Measurements from ENCODE around the gene MAML3.

The MAML3 gene

DNA sequence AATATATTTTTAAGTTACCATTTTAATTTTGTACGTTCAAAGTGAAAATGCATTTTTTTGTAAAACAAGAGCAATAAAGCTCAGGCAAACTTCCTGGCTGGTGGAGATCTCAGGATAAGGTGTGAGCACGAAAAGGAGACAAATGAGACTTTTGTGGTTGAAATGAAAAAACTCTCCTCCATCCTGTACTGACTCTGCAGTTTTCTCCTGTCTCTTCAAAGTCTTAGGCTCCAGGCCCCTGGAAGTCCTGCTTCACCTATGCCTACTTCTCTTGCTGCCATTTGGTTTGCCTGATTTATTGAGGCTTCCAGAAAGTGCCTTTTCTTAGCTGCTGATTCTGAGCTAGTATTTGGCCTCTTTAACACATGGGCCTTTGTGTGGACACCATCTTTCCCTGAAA is 77.7 kb downstream of the MAML3 start:
- DNase-seq (ENCODE audit: low read depth in 3 of 3), result no peak

DNA sequence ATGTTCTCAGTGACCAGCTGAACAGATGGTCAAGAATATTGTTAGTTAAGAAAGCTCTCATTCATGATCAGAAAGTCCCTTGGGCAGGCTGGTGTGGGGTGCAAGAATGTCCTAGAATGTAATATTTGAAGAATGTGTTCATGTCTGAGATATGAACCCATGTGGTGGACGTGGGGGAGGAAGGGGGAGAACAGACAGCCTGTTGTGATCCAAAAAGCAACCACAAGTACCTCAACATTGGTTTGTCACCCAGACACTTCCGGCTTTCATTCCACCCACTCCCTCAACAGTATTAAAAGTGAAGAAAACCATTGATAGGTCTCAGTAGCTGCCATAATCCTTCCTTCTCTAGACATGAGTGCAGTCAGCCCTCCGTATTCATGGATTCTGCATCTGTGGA is 82.2 kb downstream of the MAML3 start:
- peak in 2 of 3 experiments; percentile 19 to 50 for DNase-seq (ENCODE audit: low read depth in 3 of 3)

DNA sequence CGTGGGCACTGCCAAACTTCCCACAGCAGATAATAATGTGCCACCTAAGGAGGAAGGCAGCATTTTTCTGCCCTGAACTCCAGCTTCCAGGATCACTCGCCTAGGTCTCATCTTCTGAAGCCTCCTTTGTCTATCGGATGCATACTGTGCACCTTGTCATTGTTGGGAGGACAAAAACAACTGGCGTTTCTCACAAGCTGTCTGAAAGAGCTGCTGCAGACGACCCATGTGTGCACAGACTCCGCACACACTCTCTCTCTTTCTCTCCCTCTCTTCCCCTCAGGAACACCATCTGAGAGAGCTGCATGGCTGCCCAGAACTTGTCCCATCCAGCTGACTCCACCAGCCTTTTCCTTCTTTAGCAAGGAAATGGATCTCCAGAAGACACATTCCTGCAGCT is 83.0 kb downstream of the MAML3 start:
- no peak for DNase-seq (ENCODE audit: low read depth in 3 of 3)

DNA sequence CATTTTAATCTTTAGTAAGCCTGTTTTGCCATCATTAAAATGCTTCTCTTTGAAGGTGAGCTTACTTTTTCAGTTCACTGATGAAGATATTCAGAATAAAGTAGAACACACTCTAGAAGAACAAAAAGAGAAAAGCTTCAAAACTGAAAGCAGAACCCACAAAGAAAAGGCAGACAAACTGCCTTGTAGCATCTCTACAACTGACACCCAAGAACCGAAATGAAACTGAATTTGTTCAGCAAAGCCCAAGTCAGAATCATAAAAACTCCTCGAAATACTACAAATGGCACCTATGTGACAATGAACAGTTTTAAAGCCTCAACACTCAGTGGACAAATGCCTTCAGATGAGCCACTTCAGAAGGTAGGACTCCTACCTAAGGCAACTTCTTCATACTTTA is 83.6 kb downstream of the MAML3 start:
- no peak for DNase-seq (ENCODE audit: low read depth in 3 of 3)

DNA sequence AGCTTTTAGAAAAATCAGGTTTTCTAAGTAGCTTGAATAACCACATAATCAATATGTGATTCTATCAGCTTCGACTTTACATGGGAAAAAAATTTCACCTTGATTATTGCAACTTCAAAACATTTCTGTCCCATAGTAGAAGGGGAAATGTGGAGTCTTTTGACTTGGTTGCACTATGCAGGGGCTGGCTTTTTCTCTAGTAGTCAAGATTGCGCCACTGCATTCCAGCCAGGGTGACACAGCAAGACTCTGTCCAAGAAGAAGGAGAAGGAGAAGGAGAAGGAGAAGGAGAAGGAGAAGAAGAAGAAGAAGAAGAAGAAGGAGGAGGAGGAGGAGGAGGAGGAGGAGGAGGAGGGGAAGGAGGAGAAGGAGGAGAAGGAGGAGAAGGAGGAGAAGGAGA is 84.9 kb downstream of the MAML3 start:
- DNase-seq (ENCODE audit: low read depth in 3 of 3), result no peak

DNA sequence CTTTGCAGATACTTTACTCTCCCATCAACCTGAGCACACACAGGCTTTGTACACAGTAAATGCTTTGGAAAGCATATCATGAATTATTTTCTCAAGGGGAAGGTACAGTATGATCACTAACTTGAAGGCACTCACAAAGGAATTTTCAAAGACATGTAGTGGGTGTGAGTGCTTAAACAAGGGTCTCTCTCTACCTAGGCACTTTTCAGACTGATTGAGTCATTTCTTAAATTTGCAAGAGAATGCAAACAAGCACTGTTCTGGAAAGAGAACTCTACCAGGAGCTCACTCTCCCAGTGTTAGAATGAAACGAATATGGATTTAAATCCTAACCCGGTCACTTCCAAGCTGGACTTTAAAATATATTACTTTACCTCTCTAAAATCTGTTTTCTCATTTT is 85.7 kb downstream of the MAML3 start:
- DNase-seq (ENCODE audit: low read depth in 3 of 3), result no peak

DNA sequence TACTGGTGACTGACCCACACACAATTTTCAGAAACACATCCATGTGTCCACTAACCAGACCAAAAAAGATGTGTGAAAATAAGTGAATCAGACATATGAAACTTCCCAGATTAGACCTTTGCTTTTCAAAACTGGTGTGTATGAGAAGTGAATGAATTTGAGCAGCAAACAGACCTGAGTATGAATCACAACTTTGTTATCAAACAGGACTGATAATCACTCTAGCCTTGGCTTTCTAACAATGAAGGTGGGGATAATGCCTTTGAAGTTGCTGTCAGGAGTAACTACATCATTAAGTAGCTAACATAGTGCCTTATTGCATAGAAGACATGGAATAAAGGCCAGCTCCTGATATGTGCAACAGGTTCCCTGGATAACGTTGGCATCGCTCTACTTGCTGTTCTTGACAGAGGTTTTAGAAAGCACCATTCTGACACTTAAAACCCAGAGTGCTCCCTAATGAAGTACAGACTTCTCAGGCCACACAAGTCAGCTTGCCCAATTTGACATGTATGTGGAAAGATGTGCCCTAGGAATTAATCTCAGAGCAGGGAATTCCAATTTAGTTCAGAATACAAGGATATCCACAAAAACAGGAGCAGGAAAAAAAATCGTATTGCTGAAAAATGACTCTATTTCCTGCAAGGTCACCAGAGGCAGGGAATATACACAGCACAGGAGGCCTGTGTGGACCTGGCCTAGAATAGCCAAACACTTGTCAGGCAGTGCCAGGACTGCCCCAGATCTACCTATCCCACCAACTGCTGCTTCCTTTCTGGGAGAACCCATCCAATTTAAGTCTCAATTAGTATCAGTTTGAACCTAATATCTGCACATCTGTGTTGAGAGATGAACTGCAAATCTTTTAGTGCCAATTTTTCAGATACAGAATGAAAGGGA is 87.7 kb downstream of the MAML3 start:
- DNase-seq (ENCODE audit: low read depth in 3 of 3), result no peak

DNA sequence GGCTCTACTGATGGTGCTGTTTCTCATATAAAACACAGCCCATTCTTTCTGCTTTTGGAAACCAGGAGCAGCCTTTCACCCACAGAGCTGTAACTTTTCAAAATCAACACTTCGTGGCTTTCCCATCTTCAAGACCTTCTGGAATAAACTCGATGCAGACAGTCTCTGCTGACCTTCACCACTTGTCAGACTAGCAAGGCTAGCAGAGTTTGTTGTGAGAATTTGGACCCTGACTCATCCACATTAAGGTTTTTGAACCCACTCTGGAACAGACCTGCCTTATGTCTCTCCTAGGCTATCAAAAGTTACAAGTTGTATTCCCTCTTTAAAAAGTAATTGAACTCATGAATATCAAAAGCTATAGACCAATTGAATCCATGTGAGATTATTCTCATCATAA is 88.6 kb downstream of the MAML3 start:
- no peak for DNase-seq (ENCODE audit: low read depth in 3 of 3)

DNA sequence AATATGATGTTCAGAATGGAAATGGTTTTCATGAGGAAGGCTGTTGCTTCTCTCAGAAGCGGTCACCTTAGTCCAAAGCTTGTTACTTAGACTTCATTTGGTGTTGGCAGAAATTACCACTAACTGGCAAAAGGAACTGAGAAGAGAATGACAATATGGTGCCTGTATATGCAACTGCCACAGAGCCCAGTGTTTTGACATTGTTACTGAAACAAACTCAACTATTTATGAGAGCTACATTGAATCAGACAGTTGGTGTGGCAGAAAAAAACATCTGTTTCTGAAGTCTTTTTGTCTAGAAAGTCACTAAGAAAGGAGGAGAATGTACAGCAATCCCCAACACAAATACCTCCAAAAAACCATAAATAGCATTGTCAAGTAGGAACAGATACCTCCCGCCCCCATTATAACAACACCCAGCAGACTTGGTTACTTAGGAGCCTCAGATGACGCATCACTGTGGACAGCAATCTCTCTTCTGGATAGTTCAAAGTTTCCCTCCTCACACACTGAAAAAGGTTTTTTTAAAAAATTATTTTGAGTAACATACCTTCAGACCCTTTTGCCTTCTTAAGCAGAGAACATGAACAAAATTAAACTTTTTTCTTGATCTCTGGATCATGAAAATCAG is 92.2 kb downstream of the MAML3 start:
- no peak for DNase-seq (ENCODE audit: low read depth in 3 of 3)

DNA sequence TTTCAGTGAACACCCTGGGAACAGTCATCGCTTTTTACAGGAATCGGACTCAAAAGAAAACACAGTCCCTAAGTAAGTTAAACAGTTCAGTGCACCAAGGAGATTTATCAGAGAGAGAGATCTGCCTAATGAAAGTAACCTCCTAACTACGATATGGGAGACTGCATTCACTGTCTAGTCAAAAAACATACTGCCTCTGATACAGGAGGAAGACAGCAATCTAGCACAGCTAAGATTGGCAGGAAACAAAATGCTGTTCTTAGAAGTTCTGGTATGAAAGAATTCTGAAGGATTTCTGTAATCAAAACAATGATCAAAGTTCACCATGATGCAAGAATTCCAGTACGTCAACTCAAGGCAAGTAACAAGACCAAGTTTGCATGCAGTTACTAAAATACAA is 92.8 kb downstream of the MAML3 start:
- no peak for DNase-seq (ENCODE audit: low read depth in 3 of 3)

DNA sequence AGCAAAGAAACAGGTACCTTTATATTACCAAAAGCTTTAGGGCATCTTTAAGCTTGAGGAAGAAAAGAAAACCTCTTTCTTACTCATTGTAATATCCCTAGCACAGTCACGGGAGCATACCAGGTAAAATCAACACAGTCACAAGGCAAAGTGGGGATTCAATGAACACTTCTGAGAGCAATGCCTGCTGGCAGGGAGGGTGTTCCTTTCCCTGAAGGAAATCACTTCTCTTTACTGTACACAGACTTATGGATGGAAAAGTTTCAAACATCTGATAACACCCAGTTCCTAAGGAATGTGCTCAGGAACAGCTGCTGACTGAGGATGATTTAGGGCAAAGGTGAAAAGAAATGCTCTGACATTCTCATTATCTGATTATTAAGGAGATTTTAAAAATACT is 94.8 kb downstream of the MAML3 start:
- no peak for DNase-seq (ENCODE audit: low read depth in 3 of 3)

DNA sequence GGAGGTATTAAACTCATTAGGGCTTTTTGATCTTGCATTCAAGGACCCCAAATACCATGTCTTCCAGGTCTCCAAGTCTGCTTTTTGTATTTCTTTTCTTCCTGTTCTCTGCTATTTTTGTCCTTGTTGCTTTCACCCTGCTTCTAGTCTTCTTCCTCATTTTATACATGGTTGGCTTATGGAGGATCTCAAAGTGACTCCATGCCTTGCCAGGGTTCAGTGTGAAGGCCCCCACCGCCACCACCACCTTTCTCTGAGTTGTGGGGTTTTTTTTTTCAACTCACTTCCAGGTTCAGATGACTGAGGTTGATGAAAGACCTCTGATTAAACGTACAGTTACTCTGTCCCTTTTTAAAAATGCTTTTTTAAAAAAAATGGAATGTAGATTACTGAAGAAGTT is 96.3 kb downstream of the MAML3 start:
- no peak for DNase-seq (ENCODE audit: low read depth in 3 of 3)

DNA sequence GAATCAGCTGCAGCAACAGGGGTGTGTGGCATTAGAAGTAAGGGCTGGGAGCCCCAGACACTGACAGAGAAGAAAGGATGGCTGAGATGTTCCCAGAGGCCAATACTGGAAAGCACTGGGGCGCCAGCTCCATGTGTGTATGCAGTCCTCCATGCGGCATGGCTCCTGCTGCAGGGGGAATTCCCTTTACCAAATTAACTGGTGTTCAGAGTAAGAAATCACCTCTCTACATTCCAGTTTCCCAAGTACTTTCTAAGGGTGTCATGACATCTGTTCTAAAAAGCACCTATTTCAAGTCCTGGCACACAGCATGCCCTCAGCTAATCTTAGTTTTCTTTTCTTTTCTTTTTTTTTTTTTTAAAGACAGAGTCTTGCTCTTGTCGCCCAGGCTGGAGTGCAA is 98.0 kb downstream of the MAML3 start:
- DNase-seq (ENCODE audit: low read depth in 3 of 3), result no peak

DNA sequence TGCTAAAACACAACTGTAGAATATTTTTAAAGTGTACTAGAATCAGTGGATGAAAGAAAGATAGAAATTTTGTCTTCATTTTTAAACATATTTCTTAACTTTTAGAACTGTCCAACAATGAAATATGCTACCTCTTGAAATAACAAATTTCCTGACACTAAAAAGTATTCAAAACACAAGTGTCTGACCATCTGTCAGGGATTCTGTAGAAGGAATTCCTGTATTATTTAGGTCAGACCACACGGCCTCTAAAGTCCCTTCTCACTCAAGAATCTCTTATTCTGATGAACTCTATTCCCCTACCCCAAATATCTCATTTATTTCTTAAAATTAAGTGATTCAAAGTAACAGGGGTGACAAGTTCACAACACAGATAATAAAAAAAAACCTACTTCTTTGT is 99.1 kb downstream of the MAML3 start:
- no peak for DNase-seq (ENCODE audit: low read depth in 3 of 3)

DNA sequence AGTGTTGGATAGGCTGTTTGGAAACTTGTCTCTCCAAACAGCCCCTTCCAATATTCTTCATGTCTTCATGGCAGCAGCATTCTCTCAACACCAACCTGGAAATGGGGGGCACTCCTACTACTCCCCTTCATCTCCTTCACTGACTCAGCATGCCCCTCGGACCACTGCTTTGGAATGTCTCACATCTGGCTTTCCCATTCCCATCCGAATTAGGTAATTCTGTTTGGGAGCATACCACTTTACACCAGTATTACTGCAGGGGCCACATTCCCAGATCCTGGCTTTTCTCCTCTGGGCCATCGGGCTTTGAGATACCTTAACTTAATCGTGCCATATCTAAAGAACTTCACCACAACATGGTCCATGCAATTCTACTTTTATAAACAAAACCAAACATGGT is 100.8 kb downstream of the MAML3 start:
- no peak for DNase-seq (ENCODE audit: low read depth in 3 of 3)

DNA sequence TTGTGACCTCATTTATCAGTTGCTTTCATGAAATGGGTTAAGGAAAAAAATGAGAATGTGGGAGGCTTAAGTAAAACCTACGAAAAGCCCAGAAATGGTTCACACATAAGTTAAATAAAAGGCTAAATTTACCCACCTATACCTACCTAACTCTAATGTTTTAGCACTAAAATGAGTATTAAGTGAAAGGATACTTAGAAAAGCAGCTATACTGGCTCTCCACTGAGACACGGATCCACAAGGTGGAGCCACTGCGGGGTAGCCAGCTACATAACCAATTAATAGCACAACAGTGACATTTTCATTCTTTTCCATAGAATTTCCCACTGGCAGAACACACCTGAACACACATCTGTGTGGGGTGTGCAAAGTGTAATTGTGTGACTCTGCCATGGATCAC is 101.9 kb downstream of the MAML3 start:
- DNase-seq (ENCODE audit: low read depth in 3 of 3), result peak in 2 of 3 experiments; percentile 18 to 28

DNA sequence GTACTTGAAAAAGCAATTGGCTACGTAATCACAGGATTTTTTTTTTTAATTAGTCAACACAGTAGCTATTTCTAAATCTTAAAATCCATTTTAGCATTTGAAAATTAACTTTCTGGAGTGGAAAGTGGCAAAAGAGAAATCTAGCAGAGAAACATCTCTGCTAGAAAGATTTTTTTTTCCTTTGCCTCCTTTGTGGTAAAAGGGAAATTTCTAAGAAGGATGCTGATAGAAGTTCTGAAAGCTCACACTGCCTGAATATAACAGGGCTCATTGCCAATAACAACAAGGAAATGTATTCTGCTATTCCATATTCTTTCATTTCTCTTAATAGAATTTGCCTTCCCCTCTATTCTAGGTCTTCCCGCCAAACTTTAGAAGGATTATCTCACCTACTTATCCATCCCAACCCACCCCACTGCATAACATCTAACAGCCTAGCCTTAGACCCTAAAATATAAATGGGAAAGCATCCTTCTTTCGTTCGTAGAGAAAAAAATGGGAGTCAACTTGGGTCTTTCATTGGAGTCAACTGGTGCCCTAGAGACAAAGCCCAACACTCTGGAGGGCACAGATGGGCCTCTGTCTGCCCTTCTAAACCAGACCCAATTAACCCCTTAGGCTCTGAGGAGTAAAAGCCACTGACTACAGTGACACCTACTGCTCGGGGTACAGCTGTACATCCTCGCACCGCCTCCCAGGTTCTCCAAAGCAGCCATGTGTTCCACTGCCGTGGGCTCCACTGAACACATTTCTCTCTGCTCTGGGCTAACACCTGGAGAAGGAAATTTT is 103.9 kb downstream of the MAML3 start:
- no peak for DNase-seq (ENCODE audit: low read depth in 3 of 3)

DNA sequence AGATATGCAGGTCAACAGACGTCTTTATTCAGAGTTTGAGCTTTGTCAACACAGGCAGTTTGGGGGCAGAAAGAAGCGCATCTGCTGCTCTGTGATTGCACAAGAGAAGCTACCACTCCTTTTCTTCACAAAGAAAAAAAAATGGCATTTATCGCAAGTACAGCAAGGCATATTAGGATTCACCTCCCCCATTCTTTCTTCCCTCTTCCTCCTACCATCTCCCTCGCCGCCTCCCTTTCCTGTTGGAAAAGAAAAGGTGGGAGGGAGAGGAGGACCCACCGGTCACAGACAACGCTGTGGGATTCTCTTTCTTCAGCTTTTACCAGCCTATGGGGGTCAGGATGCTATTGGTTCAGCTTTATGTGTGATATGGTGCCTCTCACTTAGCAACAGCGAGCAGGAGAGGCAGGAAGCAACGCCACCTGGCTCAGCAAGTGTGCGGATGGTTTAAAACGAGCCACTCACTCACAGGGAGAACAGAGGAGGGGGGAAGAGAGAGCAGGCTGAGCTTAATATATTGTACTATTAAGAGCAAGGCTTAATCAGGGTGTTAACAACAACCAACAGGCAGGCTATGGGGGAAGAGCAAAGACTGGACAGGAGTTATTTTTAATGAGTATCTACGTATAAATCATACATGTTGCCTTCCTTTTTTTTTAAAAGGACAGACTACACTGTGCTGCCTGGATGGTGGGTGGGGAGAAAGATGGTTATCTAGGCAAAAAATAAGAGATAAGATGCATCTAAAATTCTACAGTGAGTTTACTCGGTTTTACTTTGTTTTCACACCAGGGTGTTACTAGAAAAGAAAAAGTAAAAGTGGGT is 104.7 kb downstream of the MAML3 start:
- peak in 2 of 3 experiments; percentile 10 to 12 for DNase-seq (ENCODE audit: low read depth in 3 of 3)

DNA sequence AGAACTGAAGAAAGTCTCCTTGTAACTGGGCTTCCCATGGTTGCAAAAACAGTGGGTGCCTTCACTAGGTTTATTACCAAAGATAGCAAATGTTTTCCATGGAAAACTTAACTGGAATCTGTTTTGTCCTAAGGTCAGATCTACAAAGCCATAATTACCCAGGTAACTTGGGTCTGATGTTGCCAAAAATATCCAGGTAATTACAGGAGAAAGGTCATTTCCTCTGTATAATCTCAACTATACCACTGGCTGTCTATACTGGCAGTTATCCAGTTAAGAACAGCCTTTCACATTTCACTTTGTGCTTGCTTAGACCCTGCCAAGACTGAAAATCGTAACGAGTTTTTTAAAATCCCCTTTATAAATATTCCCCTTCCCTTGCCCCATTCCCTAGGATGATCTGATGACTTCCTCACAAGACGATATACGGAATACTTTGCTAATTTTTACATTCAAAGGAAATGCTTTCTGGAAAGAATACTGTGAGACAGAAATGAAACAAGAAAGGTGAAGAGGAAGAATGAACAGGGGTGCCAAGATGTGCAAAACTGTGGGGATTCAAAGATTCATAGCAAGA is 105.5 kb downstream of the MAML3 start:
- DNase-seq (ENCODE audit: low read depth in 3 of 3), result no peak

DNA sequence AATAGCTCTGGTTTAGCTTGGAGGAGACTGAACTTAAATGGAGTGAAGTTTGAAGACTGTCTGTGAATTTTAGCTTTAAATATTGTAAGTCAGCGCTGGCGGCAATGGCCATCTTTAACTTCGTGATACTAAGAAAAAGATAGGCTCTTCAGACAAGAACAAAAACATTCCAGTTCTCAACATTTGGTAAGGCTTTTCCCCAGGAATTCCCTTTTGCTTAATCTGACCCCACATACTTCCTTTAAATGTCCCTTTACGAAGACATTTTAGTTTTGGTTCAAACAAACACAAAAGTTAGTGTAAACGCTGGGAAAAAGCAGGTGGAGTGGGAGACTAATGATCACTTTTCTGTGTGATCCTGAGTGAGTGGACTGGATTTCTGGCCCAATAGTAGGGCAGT is 106.2 kb downstream of the MAML3 start:
- DNase-seq (ENCODE audit: low read depth in 3 of 3), result no peak

DNA sequence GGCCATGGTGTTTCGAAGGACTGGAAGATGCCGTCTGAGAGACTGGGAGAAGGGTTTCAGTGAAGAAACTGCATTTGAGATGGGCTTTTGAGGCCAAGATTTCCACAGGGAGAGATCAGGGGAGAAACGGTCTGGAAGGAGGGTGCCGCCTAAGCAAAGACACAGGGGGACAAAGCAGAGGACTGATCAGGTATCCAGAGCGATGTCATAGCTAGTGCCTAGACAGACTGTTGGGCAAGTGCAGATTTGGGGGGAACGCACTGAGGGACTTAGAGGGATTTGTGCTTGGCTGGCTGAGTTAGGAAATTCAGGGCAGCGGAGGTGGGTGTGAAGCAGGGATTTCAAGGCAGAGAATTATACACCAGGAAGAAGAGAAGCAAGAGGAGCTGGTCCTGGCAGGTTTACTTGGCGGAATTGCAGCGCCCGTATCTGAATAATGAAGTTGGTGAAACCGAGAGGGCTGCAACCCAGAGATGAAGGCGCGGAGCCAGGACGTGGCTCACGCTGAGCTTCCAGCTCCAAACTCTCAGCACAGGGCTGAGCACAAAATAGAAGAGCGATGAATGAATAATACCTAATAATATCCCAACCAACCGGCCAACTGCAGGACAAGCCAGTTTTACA is 106.9 kb downstream of the MAML3 start:
- DNase-seq (ENCODE audit: low read depth in 3 of 3), result no peak

Data from stimulated activated CD4-positive, alpha-beta T cell treated with anti-CD3 and anti-CD28 coated beads, TNF-alpha, amount 100 ng/mL, for 4 hours (primary cell).